A673 (cell line): Measurements from ENCODE around the gene BRSK2. TPM values are rescaled to one million over a fixed set of nuclear protein-coding genes. Genes with fewer than 3 reads are reported as not detected.

Experiments
- BruUV-seq: library from RNA; stranded (reverse); fragments of 400-500 nt; replicated peaks from 2 replicates; lab custom pipeline; 2021; lab: Mats Ljungman, UMichigan
- CTCF ChIA-PET: fragments of 300-600 bp; sonication (Branson Sonifier 250); formaldehyde crosslinking; loops from one replicate; lab custom pipeline; 2022; ENCODE audit warnings: antibody characterized with exemption; lab: Charles Lee
- POLR2A ChIA-PET: fragments of 300-600 bp; sonication (Branson Sonifier 250); formaldehyde crosslinking; loops from one replicate; lab custom pipeline; 2022; ENCODE audit warnings: antibody characterized with exemption; ENCODE audit not compliant: low non-redundant PET; lab: Charles Lee
- DNase-seq: peaks from one replicate; pipeline ENCODE4 v3.0.0-alpha.2; 2015; ENCODE audit warnings: low spot score
- H3K27ac ChIP-seq: fragments of 200-600 bp; sonication (generic); 2 replicates; pipeline ENCODE4 v1.5.1; 2016; ENCODE audit warnings: mixed run types, low read depth, mild to moderate bottlenecking, mixed read lengths, antibody characterized with exemption, low read length; ENCODE audit not compliant: poor library complexity, severe bottlenecking
- H3K27me3 ChIP-seq: fragments of 200-600 bp; sonication (generic); replicated peaks from 2 replicates; pipeline ENCODE4 v1.6.1; 2017; ENCODE audit warnings: mixed run types, low read depth, mild to moderate bottlenecking, mixed read lengths, antibody characterized with exemption, low read length; ENCODE audit not compliant: insufficient read depth, poor library complexity
- H3K36me3 ChIP-seq: fragments of 200-600 bp; sonication (generic); 2 replicates; pipeline ENCODE4 v1.6.1; 2016; ENCODE audit warnings: mixed run types, mild to moderate bottlenecking, mixed read lengths, antibody characterized with exemption, low read length; ENCODE audit not compliant: insufficient read depth, poor library complexity, severe bottlenecking
- H3K4me1 ChIP-seq: fragments of 200-600 bp; sonication (generic); 2 replicates; pipeline ENCODE4 v1.6.1; 2017; ENCODE audit warnings: mixed run types, mild to moderate bottlenecking, mixed read lengths, antibody characterized with exemption, low read length; ENCODE audit not compliant: insufficient read depth, poor library complexity, severe bottlenecking
- H3K4me3 ChIP-seq: fragments of 200-600 bp; sonication (generic); 2 replicates; pipeline ENCODE4 v1.5.1; 2016; ENCODE audit warnings: low read depth, mixed run types, mild to moderate bottlenecking, mixed read lengths, low read length; ENCODE audit not compliant: poor library complexity, severe bottlenecking
- H3K9me3 ChIP-seq: fragments of 200-600 bp; sonication (generic); 2 replicates; pipeline ENCODE4 v1.6.1; 2016; ENCODE audit warnings: mixed run types, low read depth, mild to moderate bottlenecking, mixed read lengths, antibody characterized with exemption, low read length; ENCODE audit not compliant: poor library complexity, severe bottlenecking
- EZH2 ChIP-seq: fragments of 200-600 bp; sonication (generic); IDR thresholded peaks from 2 replicates; pipeline ENCODE4 v1.6.1; 2017; ENCODE audit warnings: borderline replicate concordance, low read depth, mild to moderate bottlenecking, mixed read lengths, antibody characterized with exemption, low read length; ENCODE audit not compliant: poor library complexity, severe bottlenecking
- intact Hi-C: fragments of 100-400 bp; cut with micrococcal nuclease; formaldehyde crosslinking; loops from one replicate; pipeline ENCODE4 v1.10.0; 2022; ENCODE audit not compliant: unreplicated experiment
- total RNA-seq: library from RNA; stranded (reverse); gene quantifications from 2 replicates; pipeline ENCODE4 v1.2.3, GENCODE V29; 2021
- TF ChIP-seq, protein P1 (sequence below): fragments of 300-800, 200-600 bp; sonication (generic); conservative IDR thresholded peaks from 2 replicates; pipeline ENCODE4 v1.5.1; 2017; ENCODE audit warnings: low read depth, mild to moderate bottlenecking, antibody characterized with exemption, low read length, moderate library complexity, mixed read lengths

The BRSK2 gene
- total RNA-seq, 1 experiment from 2014 or later = 2.2 TPM

DNA sequence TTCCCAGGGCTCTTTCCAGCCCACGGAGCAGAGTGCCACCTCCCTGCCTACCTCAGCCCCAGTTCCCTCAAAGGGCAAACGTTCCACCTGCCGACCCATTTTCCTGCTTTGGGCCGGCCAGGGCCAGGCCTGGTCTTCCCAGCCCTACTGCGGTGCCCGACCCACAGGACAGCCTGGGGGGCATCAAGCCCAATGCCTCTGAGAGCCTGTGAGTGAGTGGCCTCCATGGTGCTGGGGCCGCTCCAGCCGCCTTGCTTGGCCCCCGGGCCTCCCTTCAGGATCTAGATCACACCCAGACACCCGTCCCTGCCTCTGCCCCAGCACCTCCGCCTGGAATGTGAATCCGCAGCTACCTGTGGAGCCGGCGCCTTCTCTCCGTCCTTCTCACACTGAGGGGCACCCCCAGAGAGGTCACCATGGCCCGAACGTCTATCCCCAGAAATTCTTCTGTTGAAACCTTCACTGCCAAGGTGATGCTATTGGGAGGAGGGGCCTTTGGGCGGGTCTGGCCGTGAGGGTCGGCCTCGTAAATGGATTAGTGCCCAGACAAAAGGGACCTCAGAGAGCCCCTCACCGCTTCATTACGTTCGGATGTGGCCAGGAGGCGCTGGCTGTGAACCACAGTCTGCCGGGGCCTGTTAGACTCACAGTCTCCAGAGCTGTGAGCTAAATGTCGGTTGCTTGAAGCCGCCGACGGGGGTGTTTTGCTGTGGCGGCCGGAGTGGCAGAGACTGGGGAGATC is 36.2 kb upstream of the BRSK2 start:
- CTCF ChIA-PET = no interaction called here
- POLR2A ChIA-PET = no interaction called here

GRCh38 chr11:1354125-1354938 is 35.4 kb upstream of the BRSK2 start:
- Histone ChIP-seq H3K9me3 (no peaks in the 10 kb centered on the region), H3K27ac (no peak overlapping the region), H3K27me3 (no peaks in the 10 kb centered on the region), H3K4me1 (no peaks in the 10 kb centered on the region), H3K4me3 (no peak overlapping the region), H3K36me3 (no peaks in the 10 kb centered on the region)
- ChIA-PET CTCF (no interaction called here), POLR2A (no interaction called here)
- no TSS peak for BruUV-seq
- intact Hi-C loops = no loop called here
- TF ChIP-seq, protein P1, sequence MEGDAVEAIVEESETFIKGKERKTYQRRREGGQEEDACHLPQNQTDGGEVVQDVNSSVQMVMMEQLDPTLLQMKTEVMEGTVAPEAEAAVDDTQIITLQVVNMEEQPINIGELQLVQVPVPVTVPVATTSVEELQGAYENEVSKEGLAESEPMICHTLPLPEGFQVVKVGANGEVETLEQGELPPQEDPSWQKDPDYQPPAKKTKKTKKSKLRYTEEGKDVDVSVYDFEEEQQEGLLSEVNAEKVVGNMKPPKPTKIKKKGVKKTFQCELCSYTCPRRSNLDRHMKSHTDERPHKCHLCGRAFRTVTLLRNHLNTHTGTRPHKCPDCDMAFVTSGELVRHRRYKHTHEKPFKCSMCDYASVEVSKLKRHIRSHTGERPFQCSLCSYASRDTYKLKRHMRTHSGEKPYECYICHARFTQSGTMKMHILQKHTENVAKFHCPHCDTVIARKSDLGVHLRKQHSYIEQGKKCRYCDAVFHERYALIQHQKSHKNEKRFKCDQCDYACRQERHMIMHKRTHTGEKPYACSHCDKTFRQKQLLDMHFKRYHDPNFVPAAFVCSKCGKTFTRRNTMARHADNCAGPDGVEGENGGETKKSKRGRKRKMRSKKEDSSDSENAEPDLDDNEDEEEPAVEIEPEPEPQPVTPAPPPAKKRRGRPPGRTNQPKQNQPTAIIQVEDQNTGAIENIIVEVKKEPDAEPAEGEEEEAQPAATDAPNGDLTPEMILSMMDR = no peak
- no peak for TF ChIP-seq EZH2
- no peak for DNase-seq

More for the DNA sequence above, 36.2 kb upstream of the BRSK2 start:
- no peaks in the 10 kb centered on the region for H3K27me3 ChIP-seq
- BruUV-seq = no TSS peak
- no peaks in the 10 kb centered on the region for H3K9me3 ChIP-seq
- no peaks in the 10 kb centered on the region for H3K4me1 ChIP-seq
- no peak for DNase-seq
- H3K4me3 ChIP-seq = no peak overlapping the region
- TF ChIP-seq, protein P1 = no peak
- TF ChIP-seq EZH2 = no peak
- no peaks in the 10 kb centered on the region for H3K36me3 ChIP-seq
- intact Hi-C loops = no loop called here
- no peak overlapping the region for H3K27ac ChIP-seq

GRCh38 chr11:1356007-1356435 is 33.7 kb upstream of the BRSK2 start:
- no peaks in the 10 kb centered on the region for H3K4me1 ChIP-seq
- ChIA-PET POLR2A (no interaction called here), CTCF (no interaction called here)
- no peak overlapping the region for H3K27ac ChIP-seq
- no peak for DNase-seq
- BruUV-seq = no TSS peak
- TF ChIP-seq, protein P1 = no peak
- no peak for TF ChIP-seq EZH2
- intact Hi-C loops = no loop called here
- H3K9me3 ChIP-seq = no peaks in the 10 kb centered on the region
- H3K4me3 ChIP-seq = no peak overlapping the region
- H3K36me3 ChIP-seq = no peaks in the 10 kb centered on the region
- H3K27me3 ChIP-seq = no peaks in the 10 kb centered on the region
